HG03432 (cell line): Measurements from ENCODE around the gene PRKAR1B.

Experiments
- ATAC-seq: cut with Tn5 transposase; IDR thresholded peaks from one replicate; pipeline ENCODE4 v1.9.1; 2021; ENCODE audit warnings: mild to moderate bottlenecking, moderate library complexity; ENCODE audit not compliant: unreplicated experiment

Gene PRKAR1B

DNA sequence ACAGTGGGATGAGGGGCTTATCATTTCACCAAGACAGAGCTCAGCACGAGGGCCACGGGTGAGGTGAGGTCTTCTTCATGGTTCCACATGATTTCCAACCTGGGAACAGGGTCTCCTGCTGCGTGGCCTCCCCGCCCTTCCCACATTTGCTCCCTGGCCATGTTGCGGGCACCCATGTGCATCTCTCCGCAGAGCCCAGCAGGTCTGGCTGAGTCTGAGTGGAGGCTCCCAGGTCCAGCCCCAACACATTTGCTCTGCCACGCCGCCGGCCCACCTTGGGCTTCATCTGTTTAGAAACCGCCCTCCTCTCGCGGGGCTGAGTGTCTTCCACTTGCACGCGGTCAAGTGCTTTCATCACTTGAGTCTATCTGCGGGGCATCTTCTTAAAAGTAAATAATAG lies 14.8 kb upstream of the PRKAR1B start:
- ATAC-seq: no peak

DNA sequence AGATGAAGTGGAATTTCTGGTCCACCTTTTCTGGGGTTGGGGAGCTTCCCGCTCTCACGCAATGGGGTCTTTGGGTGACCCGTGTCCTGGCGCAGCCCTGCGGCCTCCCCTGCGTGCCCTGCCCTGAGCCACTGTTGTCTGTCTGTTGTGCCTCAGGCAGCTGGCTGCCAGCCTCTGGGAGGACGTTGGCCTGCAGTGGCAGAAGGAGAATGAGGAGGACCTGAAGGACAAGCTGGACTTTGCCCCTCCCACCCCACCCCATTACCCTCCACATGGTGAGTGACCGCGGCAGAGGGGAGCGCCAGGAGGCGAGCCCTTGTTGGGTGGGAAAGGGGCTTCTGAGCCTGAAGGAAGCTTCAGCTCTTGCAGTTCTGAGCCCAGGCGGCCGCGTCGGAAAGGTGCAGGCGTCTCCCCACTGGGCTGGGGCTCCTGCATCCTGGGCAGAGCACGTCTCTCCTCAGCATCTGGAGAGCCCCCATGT lies 14.2 kb upstream of the PRKAR1B start:
- ATAC-seq: no peak

DNA sequence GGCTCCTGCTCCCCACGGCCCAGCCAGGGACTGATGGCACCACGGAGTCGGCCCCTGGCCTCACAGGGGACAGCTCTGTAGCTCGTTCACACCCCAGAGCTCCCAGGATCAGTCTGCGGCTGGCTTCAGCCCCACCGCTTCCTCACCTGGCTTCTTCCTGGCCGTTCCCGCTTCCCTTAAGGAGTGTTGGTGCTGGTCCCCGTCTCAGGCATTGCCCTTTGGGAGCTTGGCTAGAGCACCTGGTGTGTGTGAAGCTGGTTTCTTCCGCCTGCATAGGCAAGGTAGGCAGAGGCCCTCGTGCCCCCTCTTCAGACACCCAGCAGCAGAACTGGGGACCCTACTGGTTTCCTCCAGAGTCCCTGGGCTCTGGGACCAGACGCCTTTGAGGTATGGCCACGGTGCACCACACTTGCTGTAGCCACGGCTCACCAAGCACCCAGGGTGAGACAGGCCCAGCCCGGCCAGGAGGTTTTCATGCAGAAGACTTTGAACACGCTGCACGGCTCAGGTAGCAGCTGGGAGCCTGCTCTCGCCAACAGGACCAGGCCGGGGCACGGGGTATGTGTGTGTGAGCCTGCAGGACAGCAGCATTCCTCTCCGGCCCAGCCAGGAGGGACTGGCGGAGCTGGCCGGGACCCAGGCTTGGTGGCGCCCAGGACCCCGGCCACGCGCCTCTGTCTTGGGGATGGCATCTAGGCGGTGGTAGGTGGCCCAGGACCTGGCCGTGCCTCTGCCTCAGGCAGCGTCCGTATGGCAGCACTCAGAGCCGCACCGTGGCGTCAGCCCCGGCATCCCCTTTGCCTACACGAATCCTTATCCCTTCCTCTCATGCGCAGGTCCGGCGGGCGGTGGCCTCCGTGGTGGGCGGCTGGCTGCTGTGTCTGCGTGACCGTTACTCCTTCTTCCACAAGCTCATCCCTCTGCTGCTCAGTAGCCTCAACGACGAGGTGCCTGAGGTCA lies 13.2 kb upstream of the PRKAR1B start:
- no peak for ATAC-seq

GRCh38 chr7:739455-739982 lies 12.4 kb upstream of the PRKAR1B start:
- ATAC-seq: no peak

GRCh38 chr7:738723-739454 lies 11.8 kb upstream of the PRKAR1B start:
- no peak for ATAC-seq

DNA sequence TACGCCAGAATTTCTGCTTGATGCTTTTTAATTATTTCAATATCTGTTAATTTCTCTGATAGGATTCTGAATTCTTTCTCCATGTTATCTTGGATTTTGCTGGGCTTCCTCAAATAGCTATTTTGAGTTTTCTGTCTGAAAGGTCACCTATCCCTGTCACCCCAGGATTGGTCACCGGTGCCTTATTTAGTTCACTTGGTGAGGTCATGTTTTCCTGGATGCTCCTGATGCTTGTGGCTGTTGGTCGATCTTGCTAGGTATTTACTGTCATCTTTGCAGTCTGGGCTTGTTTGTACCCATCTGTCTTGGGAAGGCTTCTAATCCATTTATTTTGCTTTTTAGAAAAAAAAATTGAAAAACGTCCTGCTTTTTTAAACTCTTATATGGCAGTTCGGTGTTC lies 11.2 kb upstream of the PRKAR1B start:
- no peak for ATAC-seq

GRCh38 chr7:734808-735207 lies 7.7 kb upstream of the PRKAR1B start:
- ATAC-seq: no peak

- ATAC-seq: no peak
These were observed 7.1 kb upstream of the PRKAR1B start for GRCh38 chr7:734214-734613.

DNA sequence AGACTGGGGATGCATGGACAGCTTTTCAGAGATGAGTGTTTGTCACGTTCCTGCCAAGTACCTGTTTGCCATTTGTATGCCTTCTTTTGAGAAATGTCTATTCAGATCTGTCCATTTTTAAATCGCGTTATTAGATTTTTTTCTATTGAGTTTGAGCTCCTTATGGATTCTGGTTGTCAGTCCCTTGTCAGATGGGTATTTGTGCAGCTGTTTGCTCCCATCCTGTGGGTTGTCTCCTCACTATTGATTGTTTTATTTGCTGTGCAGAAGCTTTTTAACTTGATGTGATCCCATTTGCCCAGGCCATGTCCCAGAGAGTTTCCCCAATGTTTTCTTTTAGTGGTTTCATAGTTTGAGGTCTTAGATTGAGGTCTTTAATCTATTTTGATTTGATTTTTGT lies 5.5 kb upstream of the PRKAR1B start:
- ATAC-seq: no peak

DNA sequence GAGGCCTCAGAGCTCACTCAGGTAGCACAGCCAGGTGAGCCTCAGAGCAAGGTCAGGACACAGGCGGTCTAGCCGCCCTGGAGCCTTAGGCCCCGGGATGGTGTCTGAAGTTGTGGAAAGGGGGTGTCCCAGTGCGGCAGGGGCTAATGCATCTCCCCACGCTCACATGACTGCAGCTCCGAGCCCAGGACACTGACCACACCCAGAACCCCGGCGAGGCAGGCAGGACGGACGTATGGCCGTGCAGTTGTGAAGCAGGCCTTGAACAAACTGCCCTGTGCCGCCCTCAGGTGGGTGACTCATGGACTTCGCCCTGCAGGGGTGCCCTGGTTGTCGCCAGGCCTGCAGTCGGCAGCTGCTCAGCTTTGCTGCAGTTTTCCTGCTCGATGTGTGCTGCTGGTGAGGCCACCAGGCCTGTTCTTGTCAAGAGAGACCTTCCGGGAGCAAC lies 5.0 kb upstream of the PRKAR1B start:
- ATAC-seq: no peak

DNA sequence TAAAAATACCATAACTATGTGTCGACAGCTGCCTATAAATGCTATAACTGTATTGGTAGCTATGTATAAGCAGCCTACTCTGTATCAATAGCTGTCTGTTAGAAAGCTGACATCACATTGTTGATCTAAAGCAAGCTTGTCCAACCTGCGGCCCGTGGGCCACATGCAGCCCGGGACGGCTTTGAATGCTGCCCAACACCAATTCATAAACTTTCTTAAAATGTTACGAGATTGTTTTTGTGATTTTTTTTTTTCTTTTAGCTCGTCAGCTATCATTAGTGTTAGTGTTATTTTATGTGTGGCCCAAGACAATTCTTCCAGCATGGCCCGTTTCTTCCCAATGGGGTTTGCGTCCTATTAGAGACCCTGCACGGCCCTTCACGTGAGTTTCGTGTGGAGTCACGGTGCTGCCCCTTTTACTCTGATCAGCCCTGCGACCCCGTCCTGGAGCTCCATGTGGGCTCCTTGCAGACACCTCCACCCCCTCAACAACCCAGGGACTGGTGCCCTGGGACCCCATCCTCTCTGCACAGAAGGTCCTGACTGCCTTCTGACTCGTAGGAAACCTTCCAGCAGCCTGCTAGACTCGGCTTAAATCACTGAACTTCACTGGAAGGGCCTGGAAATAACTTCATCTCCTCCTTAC lies 4.5 kb upstream of the PRKAR1B start:
- no peak for ATAC-seq

GRCh38 chr7:730501-731439 lies 3.7 kb upstream of the PRKAR1B start:
- no peak for ATAC-seq

DNA sequence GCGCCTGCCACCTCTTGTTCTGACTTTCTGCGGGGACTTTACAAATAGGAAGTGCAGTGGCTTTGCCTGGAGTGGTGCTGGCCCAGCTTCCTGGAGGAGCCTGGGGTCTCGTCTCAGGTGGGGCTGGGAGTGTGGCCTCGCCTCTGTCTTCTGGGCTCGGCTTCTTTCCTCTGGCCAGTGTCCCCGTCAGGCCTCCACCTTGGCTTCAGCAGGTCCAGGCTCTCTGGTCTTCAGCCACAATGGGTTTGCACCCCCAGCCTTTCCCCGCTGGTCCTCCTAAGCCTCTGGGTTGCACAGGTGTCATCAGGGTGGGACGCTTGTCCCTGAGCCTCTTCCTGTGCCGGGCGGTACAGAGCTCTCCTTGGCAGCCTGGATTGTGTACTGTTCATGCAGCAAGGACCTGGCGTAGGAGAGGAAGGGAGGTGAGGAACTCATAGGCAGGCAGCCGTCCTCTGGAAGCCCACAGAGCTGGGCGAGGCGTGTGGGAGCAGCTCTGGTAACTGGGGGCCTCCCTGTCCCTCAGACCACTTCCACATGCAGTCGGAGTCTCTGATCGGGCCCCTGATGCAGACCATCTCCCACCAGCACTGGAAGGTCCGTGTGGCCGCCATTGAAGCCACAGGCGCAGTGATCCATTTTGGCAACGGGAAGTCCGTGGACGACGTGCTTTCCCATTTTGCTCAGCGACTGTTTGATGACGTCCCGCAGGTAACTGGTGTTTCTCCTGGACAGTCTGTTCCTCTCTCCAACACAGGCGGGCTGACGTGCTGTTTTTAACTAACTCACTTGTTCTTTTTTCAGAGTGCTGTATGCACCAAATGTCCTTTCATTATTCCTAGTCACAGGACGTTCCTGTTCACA lies 2.3 kb upstream of the PRKAR1B start:
- no peak for ATAC-seq

DNA sequence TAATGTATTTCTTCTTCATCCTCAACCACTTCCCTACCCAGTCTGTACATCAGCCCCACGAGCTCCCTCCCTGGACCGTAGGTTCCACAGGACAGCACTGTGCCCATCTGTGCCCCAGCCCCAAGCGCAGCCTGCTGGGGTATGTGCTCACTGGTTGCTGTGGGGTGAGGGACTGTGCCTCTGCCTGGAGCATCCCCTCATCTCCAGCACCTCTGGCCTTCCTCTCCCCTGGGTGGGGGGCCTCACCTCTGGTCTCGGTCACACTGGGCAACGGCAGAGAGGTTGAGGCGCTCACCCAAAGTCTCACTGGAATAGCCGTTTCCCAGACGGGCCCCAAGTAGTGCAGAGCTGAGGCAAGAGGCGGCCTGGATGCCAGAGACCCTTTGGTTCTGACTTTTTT lies 1.5 kb upstream of the PRKAR1B start:
- ATAC-seq: no peak

- no peak for ATAC-seq
These were observed 852 bp upstream of the PRKAR1B start for GRCh38 chr7:727806-728460.

- no peak for ATAC-seq
These were observed 302 bp downstream of the PRKAR1B start for GRCh38 chr7:726854-727103.

DNA sequence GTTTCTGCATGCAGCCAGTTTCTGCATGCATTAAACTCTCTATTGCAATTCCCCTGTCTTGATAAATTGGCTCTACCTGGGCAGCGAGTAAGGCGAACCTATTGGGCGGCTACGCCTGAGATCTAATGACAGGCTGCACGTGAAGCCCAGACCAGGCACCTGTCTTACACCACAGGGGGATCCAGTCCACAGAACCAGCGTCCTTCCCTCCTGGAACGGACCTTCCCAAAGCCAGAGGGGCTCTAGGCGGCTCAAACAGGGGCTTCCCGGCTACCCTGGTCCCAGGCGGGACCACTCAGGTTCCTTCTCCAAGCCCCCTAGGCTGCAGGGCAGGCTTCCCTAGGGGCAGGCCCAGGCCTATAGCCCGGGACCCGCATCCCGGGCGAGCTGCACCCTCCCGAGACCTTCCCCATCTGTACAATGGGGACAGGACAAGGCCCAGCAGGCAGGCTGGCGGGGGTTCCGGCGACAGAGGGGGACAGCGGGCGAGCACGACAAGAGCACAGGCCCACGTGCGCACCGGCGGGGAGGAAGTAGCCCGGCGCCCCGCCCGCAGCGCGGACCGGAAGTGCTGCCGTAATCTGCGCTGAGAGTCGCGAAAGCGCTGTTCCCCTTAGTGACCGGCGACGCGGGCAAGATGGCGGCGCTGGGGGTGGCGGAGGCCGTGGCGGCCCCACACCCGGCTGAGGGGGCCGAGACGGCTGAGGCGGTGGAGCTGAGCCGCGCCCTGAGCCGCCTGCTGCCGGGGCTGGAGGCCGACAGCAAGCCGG lies 812 bp downstream of the PRKAR1B start, which contains the start of gene DNAAF5:
TSS of gene DNAAF5 (plus strand) at position 616 of the 770 bp plus-strand sequence. CDS start at position 638, 22 bp downstream.
- ATAC-seq: peak; percentile 93
